T-cell (primary cell): Measurements from ENCODE around the gene IMMP2L. TPM values are rescaled to one million over a fixed set of nuclear protein-coding genes. Genes with fewer than 3 reads are reported as not detected.
A peak's percentile ranks its signal among the peaks of the same experiment; 100 is the strongest.

Experiments used
- ATAC-seq, 4 experiments: fragments of 200-7000 bp in 3 of 4; fragments of 150-1000 bp in 1 of 4; cut with Tn5 transposase; replicated peaks in 1 of 4; 1 replicate in 3 of 4; 2 replicates in 1 of 4; pipeline ENCODE4 v1.10.0; 2021; ENCODE audit warnings: moderate library complexity in 3 of 4, mild to moderate bottlenecking in 2 of 4, moderate number of reproducible peaks in 1 of 4
- CTCF ChIA-PET, 2 donors: fragments of 300-600 bp; sonication (Branson Sonifier 250); formaldehyde crosslinking; loops; one replicate each; lab custom pipeline; 2022; ENCODE audit warnings: antibody characterized with exemption in 2 of 2; lab: Charles Lee
- POLR2A ChIA-PET, 2 donors: fragments of 300-600 bp; sonication (Branson Sonifier 250); formaldehyde crosslinking; loops; one replicate each; lab custom pipeline; 2022; ENCODE audit warnings: antibody characterized with exemption in 2 of 2; lab: Charles Lee
- DNase-seq, 35 experiments: peaks; one replicate each; pipeline versions ENCODE4 v3.0.0 to v3.0.0-alpha.2; 2013 to 2023
- H3K27ac ChIP-seq: one replicate; pipeline ENCODE4 v1.5.1; 2013; ENCODE audit warnings: low read length
- H3K27me3 ChIP-seq, 2 experiments: replicated peaks in 1 of 2; 1 replicate in 1 of 2; 2 replicates in 1 of 2; pipeline versions ENCODE4 v1.6.1 to v1.7.0; 2013; ENCODE audit warnings: low read length in 1 of 2, mixed read lengths in 1 of 2; ENCODE audit not compliant: control insufficient read depth in 2 of 2, insufficient read depth in 2 of 2; ENCODE audit errors: extremely low read depth in 1 of 2
- H3K36me3 ChIP-seq, 2 donors: 1 replicate in 1 of 2; 2 replicates in 1 of 2; pipeline versions ENCODE4 v1.6.1 to v1.7.0; 2013; ENCODE audit warnings: low read length in 1 of 2; ENCODE audit not compliant: control insufficient read depth in 2 of 2, insufficient read depth in 1 of 2; ENCODE audit errors: extremely low read depth in 1 of 2
- H3K4me1 ChIP-seq, 2 experiments: 1 replicate in 1 of 2; 2 replicates in 1 of 2; pipeline versions ENCODE4 v1.6.1 to v1.7.0; 2013; ENCODE audit warnings: low read length in 2 of 2, mixed read lengths in 1 of 2; ENCODE audit not compliant: insufficient read depth in 2 of 2, control insufficient read depth in 1 of 2; ENCODE audit errors: extremely low read depth in 1 of 2
- H3K4me3 ChIP-seq, 2 donors: 1 replicate in 1 of 2; 2 replicates in 1 of 2; pipeline versions ENCODE4 v1.5.1 to v1.7.0; 2013; ENCODE audit warnings: mild to moderate bottlenecking in 2 of 2, low read length in 1 of 2, moderate library complexity in 1 of 2; ENCODE audit not compliant: control insufficient read depth in 1 of 2; ENCODE audit errors: extremely low read depth in 1 of 2
- H3K9me3 ChIP-seq: 2 replicates; pipeline ENCODE4 v1.7.0; 2013
- H3K27ac Mint-ChIP-seq, 2 donors: one replicate each; pipeline ENCODE4 v1.8.0; 2020 to 2021; ENCODE audit warnings: mild to moderate bottlenecking in 2 of 2, mixed read lengths in 2 of 2
- H3K27me3 Mint-ChIP-seq, 2 donors: one replicate each; pipeline ENCODE4 v1.8.0; 2021 to 2022; ENCODE audit warnings: mixed read lengths in 2 of 2
- H3K36me3 Mint-ChIP-seq: one replicate; pipeline ENCODE4 v1.8.0; 2021; ENCODE audit warnings: mixed read lengths
- H3K4me1 Mint-ChIP-seq, 3 donors: one replicate each; pipeline ENCODE4 v1.8.0; 2020 to 2022; ENCODE audit warnings: mixed read lengths in 3 of 3, mild to moderate bottlenecking in 1 of 3
- H3K4me3 Mint-ChIP-seq, 3 donors: one replicate each; pipeline ENCODE4 v1.8.0; 2020 to 2022; ENCODE audit warnings: mild to moderate bottlenecking in 3 of 3, mixed read lengths in 3 of 3, moderate library complexity in 3 of 3
- H3K9me3 Mint-ChIP-seq, 3 donors: one replicate each; pipeline ENCODE4 v1.8.0; 2020 to 2022; ENCODE audit warnings: mixed read lengths in 3 of 3
- WGBS: methylation state at CpG from one replicate; pipeline ENCODE4 v1.1.5; 2013; ENCODE audit warnings: missing lambda C conversion rate; ENCODE audit not compliant: insufficient coverage; 5-methylcytosine and 5-hydroxymethylcytosine counted together
- total RNA-seq, 35 experiments: library from RNA in 6 of 35; stranded (reverse) in 6 of 35; fragments of 120-200 nt in 1 of 35; gene quantifications; one replicate each; pipeline versions ENCODE4 v1.2.1 to v1.2.4 and lab custom pipeline; 2013 to 2026

IMMP2L gene
- total RNA-seq, 5 donors from 2014 or later (not counting 1 experiment from before 2014, with no cell fraction given): 14.1 to 27.3 (median 21.7) TPM

GRCh38 chr7:111561654-111561903, 713 bp downstream of the IMMP2L start:
- Histone ChIP-seq H3K27me3 (no peaks in the 10 kb centered on the region), H3K4me3 (peak overlapping the region; percentile 68 to 77), H3K36me3 (peaks cover 2% of the 10 kb centered on the region in 2 donors), H3K9me3 (no peaks in the 10 kb centered on the region), H3K27ac (peak overlapping the region; percentile 54), H3K4me1 (peaks cover 18 to 19% of the 10 kb centered on the region in 2 experiments)
- ChIA-PET POLR2A (interaction anchor here in 1 of 2 donors (0.6 kb wide), 1 partner anchor 833 kb away, joined by 4 read pairs; no protein-coding TSS in a partner anchor), CTCF (no interaction called here)
- Mint-ChIP-seq H3K36me3 (peaks cover 12% of the 10 kb centered on the region), H3K27ac (peak overlapping the region; percentile 65 to 78), H3K9me3 (no peaks in the 10 kb centered on the region), H3K4me3 (peak overlapping the region; percentile 82 to 86 (median 82)), H3K4me1 (peaks cover 43 to 52% (median 50%) of the 10 kb centered on the region in 3 donors), H3K27me3 (no peaks in the 10 kb centered on the region)
- DNase-seq (no peak), ATAC-seq (no peak)
- 40% methylated on average over 1 of the region's 7 CpGs for WGBS

- no peak for ATAC-seq
- H3K4me3 Mint-ChIP-seq: peak overlapping the region; percentile 82 to 86 (median 82)
- ChIA-PET POLR2A (interaction anchor here in 1 of 2 donors (0.6 kb wide), 1 partner anchor 833 kb away, joined by 4 read pairs; no protein-coding TSS in a partner anchor), CTCF (no interaction called here)
- no peaks in the 10 kb centered on the region for H3K9me3 Mint-ChIP-seq
- H3K27ac ChIP-seq: no peak overlapping the region
- H3K27me3 Mint-ChIP-seq: no peaks in the 10 kb centered on the region
- H3K27ac Mint-ChIP-seq: peak overlapping the region; percentile 65 to 78
- DNase-seq: peak in 1 of 35 experiments; percentile 8
- peaks cover 18 to 19% of the 10 kb centered on the region in 2 experiments for H3K4me1 ChIP-seq
- H3K4me1 Mint-ChIP-seq: peaks cover 45 to 53% (median 50%) of the 10 kb centered on the region in 3 donors
- H3K27me3 ChIP-seq: no peaks in the 10 kb centered on the region
- peaks cover 17% of the 10 kb centered on the region for H3K36me3 Mint-ChIP-seq
- peaks cover 2 to 3% of the 10 kb centered on the region in 2 donors for H3K36me3 ChIP-seq
- H3K4me3 ChIP-seq: peak overlapping the region; percentile 68 to 77
- 100% methylated on average over 1 of the region's 4 CpGs for WGBS
- no peaks in the 10 kb centered on the region for H3K9me3 ChIP-seq
These were observed 1.3 kb downstream of the IMMP2L start for GRCh38 chr7:111560773-111561653.

- H3K36me3 Mint-ChIP-seq: peaks cover 34% of the 10 kb centered on the region
- WGBS: no CpG with 5 or more reads among the region's 1 CpG
- H3K27me3 ChIP-seq: no peaks in the 10 kb centered on the region
- ATAC-seq: no peak
- H3K4me3 Mint-ChIP-seq: no peak overlapping the region
- no peak for DNase-seq
- H3K27ac Mint-ChIP-seq: no peak overlapping the region
- H3K4me1 Mint-ChIP-seq: peaks cover 45 to 54% (median 53%) of the 10 kb centered on the region in 3 donors
- no peaks in the 10 kb centered on the region for H3K27me3 Mint-ChIP-seq
- H3K4me1 ChIP-seq: peaks cover 18 to 19% of the 10 kb centered on the region in 2 experiments
- H3K9me3 ChIP-seq: no peaks in the 10 kb centered on the region
- ChIA-PET POLR2A (no interaction called here), CTCF (interaction anchor here in 1 of 2 donors (0.7 kb wide), 1 partner anchor 10 kb away, joined by 3 read pairs; no protein-coding TSS in a partner anchor)
- no peaks in the 10 kb centered on the region for H3K9me3 Mint-ChIP-seq
- H3K27ac ChIP-seq: no peak overlapping the region
- H3K36me3 ChIP-seq: peaks cover 3 to 8% of the 10 kb centered on the region in 2 donors
- no peak overlapping the region for H3K4me3 ChIP-seq
These were observed 3.3 kb downstream of the IMMP2L start for GRCh38 chr7:111558991-111559390.

- H3K9me3 ChIP-seq: no peaks in the 10 kb centered on the region
- peaks cover 3 to 14% of the 10 kb centered on the region in 2 donors for H3K36me3 ChIP-seq
- ATAC-seq (no peak), DNase-seq (no peak)
- Mint-ChIP-seq H3K36me3 (peaks cover 42% of the 10 kb centered on the region), H3K4me1 (peaks cover 39 to 47% (median 43%) of the 10 kb centered on the region in 3 donors), H3K27ac (no peak overlapping the region), H3K4me3 (no peak overlapping the region), H3K9me3 (no peaks in the 10 kb centered on the region), H3K27me3 (no peaks in the 10 kb centered on the region)
- CTCF ChIA-PET: no interaction called here
- peaks cover 12 to 17% of the 10 kb centered on the region in 2 experiments for H3K4me1 ChIP-seq
- H3K27ac ChIP-seq: no peak overlapping the region
- H3K27me3 ChIP-seq: no peaks in the 10 kb centered on the region
- H3K4me3 ChIP-seq: no peak overlapping the region
- POLR2A ChIA-PET: no interaction called here
These were observed 5.3 kb downstream of the IMMP2L start for GRCh38 chr7:111556977-111557376.

DNA sequence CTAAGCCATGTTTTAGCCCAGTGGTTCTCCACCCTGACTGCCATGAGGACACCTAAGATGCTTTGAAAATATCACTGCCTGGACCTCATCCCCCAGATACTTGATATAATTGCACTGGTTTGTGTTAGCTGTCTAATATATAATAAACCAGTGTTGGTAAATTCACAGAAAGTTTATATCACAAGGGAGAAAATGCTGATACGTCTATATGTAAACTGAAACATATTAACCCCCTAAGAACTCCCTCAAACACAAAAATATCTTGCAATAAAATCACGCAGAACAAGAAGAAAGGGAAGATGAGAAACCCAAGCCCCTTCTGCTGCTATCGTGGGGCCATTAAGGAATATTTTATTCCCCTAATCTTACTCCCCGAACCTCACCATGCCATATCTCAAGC, 8.2 kb downstream of the IMMP2L start:
- Histone ChIP-seq H3K36me3 (peaks cover 6 to 14% of the 10 kb centered on the region in 2 donors), H3K9me3 (no peaks in the 10 kb centered on the region), H3K4me1 (no peaks in the 10 kb centered on the region), H3K27ac (no peak overlapping the region), H3K4me3 (no peak overlapping the region), H3K27me3 (no peaks in the 10 kb centered on the region)
- no peaks in the 10 kb centered on the region for H3K9me3 Mint-ChIP-seq
- ATAC-seq (no peak), DNase-seq (no peak)
- peaks cover 62% of the 10 kb centered on the region for H3K36me3 Mint-ChIP-seq
- no peaks in the 10 kb centered on the region for H3K27me3 Mint-ChIP-seq
- POLR2A ChIA-PET: no interaction called here
- WGBS: 92% methylated on average over 2 of the region's 4 CpGs
- H3K4me1 Mint-ChIP-seq: peaks cover 15 to 22% (median 17%) of the 10 kb centered on the region in 3 donors
- no peak overlapping the region for H3K27ac Mint-ChIP-seq
- CTCF ChIA-PET: no interaction called here
- H3K4me3 Mint-ChIP-seq: no peak overlapping the region

DNA sequence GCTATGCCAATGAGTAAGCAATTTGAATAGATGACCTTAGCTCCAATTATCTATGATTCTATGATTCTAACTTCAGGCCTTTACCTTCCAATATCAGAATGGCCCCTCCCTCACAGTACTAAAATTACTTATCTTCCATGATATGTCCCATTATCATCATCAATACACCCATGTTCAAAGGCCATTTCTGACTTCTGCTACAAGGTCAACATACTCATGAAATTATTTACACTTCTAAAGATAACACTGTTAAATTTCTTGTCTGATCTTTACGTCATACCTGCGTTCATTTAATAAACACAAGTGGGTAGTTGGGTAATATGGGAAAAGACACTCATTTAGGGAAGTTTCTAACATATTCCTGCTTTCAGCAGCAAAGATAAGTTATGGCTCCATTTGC, 21.2 kb downstream of the IMMP2L start:
- DNase-seq (no peak), ATAC-seq (no peak)
- no peak overlapping the region for H3K4me3 Mint-ChIP-seq
- no peaks in the 10 kb centered on the region for H3K9me3 Mint-ChIP-seq
- Histone ChIP-seq H3K27me3 (no peaks in the 10 kb centered on the region), H3K4me3 (no peak overlapping the region), H3K9me3 (no peaks in the 10 kb centered on the region), H3K36me3 (no peaks in the 10 kb centered on the region), H3K4me1 (no peaks in the 10 kb centered on the region), H3K27ac (no peak overlapping the region)
- CTCF ChIA-PET: interaction anchor here in 1 of 2 donors (1.2 kb wide), 1 partner anchor 9 kb away, joined by 3 read pairs; no protein-coding TSS in a partner anchor
- H3K27me3 Mint-ChIP-seq: no peaks in the 10 kb centered on the region
- H3K36me3 Mint-ChIP-seq: peaks cover 34% of the 10 kb centered on the region
- no CpG with 5 or more reads among the region's 2 CpGs for WGBS
- peaks cover 0 to 17% (median 2%) of the 10 kb centered on the region in 3 donors for H3K4me1 Mint-ChIP-seq
- H3K27ac Mint-ChIP-seq: no peak overlapping the region
- POLR2A ChIA-PET: no interaction called here
